HL-60/S4 (cell line): ENCODE data around the gene ALDH1A2.
"Not testable (repeated sequence)": the region's sequence is repeated elsewhere in the genome, so short reads cannot be mapped to it uniquely, and the experiment has no call there.

Experiments
- in situ Hi-C: fragments of 300-500 bp; cut with MboI; formaldehyde crosslinking; loops from 2 replicates; pipeline ENCODE4 v1.14.3; 2022; ENCODE audit warnings: low sequenced_read_pairs

ALDH1A2 gene

GRCh38 chr15:58069008-58069407, 3.5 kb upstream of the ALDH1A2 start:
- in situ Hi-C loops = loop anchor here (25.0 kb wide), 1 partner anchor 507 kb away; no protein-coding TSS in a partner anchor

GRCh38 chr15:58066042-58066867, 744 bp upstream of the ALDH1A2 start:
- in situ Hi-C loops = loop anchor here (25.0 kb wide), 1 partner anchor 504 kb away; no protein-coding TSS in a partner anchor

GRCh38 chr15:58064980-58065444, 499 bp downstream of the ALDH1A2 start:
- in situ Hi-C loops = loop anchor here (25.0 kb wide), 1 partner anchor 503 kb away; no protein-coding TSS in a partner anchor

GRCh38 chr15:58064082-58064979, 1.2 kb downstream of the ALDH1A2 start:
- in situ Hi-C loops = loop anchor here (25.0 kb wide), 1 partner anchor 502 kb away; no protein-coding TSS in a partner anchor

- in situ Hi-C loops = loop anchor here (25.0 kb wide), 1 partner anchor 501 kb away; no protein-coding TSS in a partner anchor
Measured at GRCh38 chr15:58063614-58064013, 1.9 kb downstream of the ALDH1A2 start.

GRCh38 chr15:58062983-58063382, 2.5 kb downstream of the ALDH1A2 start:
- in situ Hi-C loops = loop anchor here (25.0 kb wide), 1 partner anchor 501 kb away; no protein-coding TSS in a partner anchor

- in situ Hi-C loops = loop anchor here (25.0 kb wide), 1 partner anchor 500 kb away; no protein-coding TSS in a partner anchor
Measured at GRCh38 chr15:58062175-58062574, 3.3 kb downstream of the ALDH1A2 start.

GRCh38 chr15:58060575-58060974, 4.9 kb downstream of the ALDH1A2 start:
- in situ Hi-C loops = loop anchor here (25.0 kb wide), 1 partner anchor 498 kb away; no protein-coding TSS in a partner anchor

- in situ Hi-C loops = loop anchor here (25.0 kb wide), 1 partner anchor 496 kb away; no protein-coding TSS in a partner anchor
Measured at GRCh38 chr15:58058729-58059128, 6.8 kb downstream of the ALDH1A2 start.

- in situ Hi-C loops = loop anchor here (25.0 kb wide), 1 partner anchor 496 kb away; no protein-coding TSS in a partner anchor
Measured at GRCh38 chr15:58058073-58058472, 7.4 kb downstream of the ALDH1A2 start.

GRCh38 chr15:58057559-58057958, 8.0 kb downstream of the ALDH1A2 start:
- in situ Hi-C loops = loop anchor here (25.0 kb wide), 1 partner anchor 495 kb away; no protein-coding TSS in a partner anchor

GRCh38 chr15:58056015-58056414, 9.5 kb downstream of the ALDH1A2 start:
- in situ Hi-C loops = loop anchor here (25.0 kb wide), 1 partner anchor 494 kb away; no protein-coding TSS in a partner anchor

GRCh38 chr15:58053315-58054153, 12.0 kb downstream of the ALDH1A2 start:
- in situ Hi-C loops = loop anchor here (25.0 kb wide), 1 partner anchor 491 kb away; no protein-coding TSS in a partner anchor

- in situ Hi-C loops = loop anchor here (25.0 kb wide), 1 partner anchor 490 kb away; no protein-coding TSS in a partner anchor
Measured at GRCh38 chr15:58052334-58052733, 13.2 kb downstream of the ALDH1A2 start.

GRCh38 chr15:58049520-58050227, 15.8 kb downstream of the ALDH1A2 start:
- in situ Hi-C loops = loop anchor here (25.0 kb wide), 1 partner anchor 487 kb away; no protein-coding TSS in a partner anchor

GRCh38 chr15:58048261-58048660, 17.2 kb downstream of the ALDH1A2 start:
- in situ Hi-C loops = no loop called here

- in situ Hi-C loops = no loop called here
Measured at GRCh38 chr15:58047149-58047548, 18.4 kb downstream of the ALDH1A2 start.

GRCh38 chr15:58046467-58046866, 19.0 kb downstream of the ALDH1A2 start:
- in situ Hi-C loops = no loop called here

- in situ Hi-C loops = not testable (repeated sequence)
Measured at GRCh38 chr15:58045376-58045775, 20.1 kb downstream of the ALDH1A2 start.
